Upper lobe of right lung (tissue), 1 donor: ENCODE data around the gene PPP2R2C. TPM values are rescaled to one million over a fixed set of nuclear protein-coding genes. Genes with fewer than 3 reads are reported as not detected.

ENCODE experiments used
- ATAC-seq: fragments of 200-7000 bp; cut with Tn5 transposase; one replicate; pipeline ENCODE4 v1.9.1; 2020; ENCODE audit warnings: mild to moderate bottlenecking, moderate library complexity
- DNase-seq: peaks from one replicate; pipeline ENCODE4 v3.0.0-alpha.2; 2020
- H3K27ac ChIP-seq: fragments of 200-600 bp; one replicate; pipeline ENCODE4 v1.8.0; 2022
- H3K27me3 ChIP-seq: fragments of 200-600 bp; one replicate; pipeline ENCODE4 v1.8.0; 2022; ENCODE audit warnings: mild to moderate bottlenecking
- H3K36me3 ChIP-seq: fragments of 200-600 bp; one replicate; pipeline ENCODE4 v1.8.0; 2022
- H3K4me1 ChIP-seq: fragments of 200-600 bp; one replicate; pipeline ENCODE4 v1.8.0; 2022
- H3K4me3 ChIP-seq: fragments of 200-600 bp; one replicate; pipeline ENCODE4 v1.8.0; 2022; ENCODE audit warnings: mild to moderate bottlenecking
- H3K9me3 ChIP-seq: fragments of 200-600 bp; one replicate; pipeline ENCODE4 v1.8.0; 2022
- intact Hi-C: fragments of 100-400 bp; cut with DNase I; formaldehyde crosslinking; loops from one replicate; pipeline ENCODE4 v1.11.0; 2022
- total RNA-seq: library from RNA; stranded (reverse); fragmentation: NEBNext Ultra II Directional; extraction: Animal tissue kit (Norgen Biotek cat#: 25700); gene quantifications from one replicate; pipeline ENCODE4 v1.2.1, GENCODE V29; 2021
- TF ChIP-seq, protein P1 (sequence below): fragments of 200-600 bp; IDR thresholded peaks from one replicate; pipeline ENCODE4 v1.8.0; 2022; ENCODE audit warnings: antibody characterized with exemption
- donor health status: DM: no; HTN: yes; CAD: no; lungs with severe emphysema.

Gene PPP2R2C
- total RNA-seq, 1 donor from 2014 or later = 0.09 TPM

DNA sequence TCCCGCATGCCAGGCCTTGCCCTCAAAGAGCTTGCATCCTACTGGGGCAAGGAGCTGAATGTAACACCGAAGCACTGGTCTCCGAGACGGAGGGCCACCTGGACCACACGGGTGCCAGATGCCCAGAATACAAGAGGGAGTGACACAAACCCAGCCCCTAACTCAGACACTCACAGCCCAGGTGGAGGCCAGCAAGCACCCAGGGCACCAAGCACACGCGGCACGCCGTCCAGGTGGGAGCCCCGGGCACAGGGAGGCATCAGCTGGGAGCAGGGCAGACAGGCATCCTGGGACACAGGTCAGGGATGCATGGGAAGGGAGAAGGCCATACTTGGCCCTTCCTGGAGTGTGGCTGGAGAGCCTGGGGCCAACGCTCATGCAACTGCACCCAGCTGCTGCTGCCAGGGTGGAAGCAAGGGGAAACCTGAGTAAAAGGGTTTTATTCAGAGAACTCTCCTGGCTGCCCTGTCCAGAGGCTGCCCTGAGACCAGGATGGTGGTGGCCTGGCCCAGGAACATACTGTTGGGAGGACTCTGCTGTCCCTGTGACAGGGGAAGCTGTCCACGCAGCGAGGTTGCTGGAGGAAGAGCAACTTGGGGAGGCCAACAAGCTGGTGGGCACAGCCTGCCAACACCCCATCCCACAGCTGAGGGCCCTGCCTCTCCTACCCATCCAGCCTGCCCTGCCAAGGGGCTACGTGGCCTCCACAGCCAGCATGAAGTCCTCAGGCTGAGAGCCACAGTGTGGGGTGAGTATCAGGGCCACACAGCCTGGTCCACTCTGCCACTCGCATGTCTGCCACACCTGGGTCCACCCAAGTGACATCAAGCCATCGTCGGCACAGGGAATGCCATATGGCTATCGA is 22.2 kb upstream of the PPP2R2C start:
- Histone ChIP-seq H3K36me3 (no peaks in the 10 kb centered on the region), H3K4me3 (no peak overlapping the region), H3K27ac (no peak overlapping the region), H3K9me3 (no peaks in the 10 kb centered on the region), H3K4me1 (no peaks in the 10 kb centered on the region), H3K27me3 (peaks cover 28% of the 10 kb centered on the region)
- ATAC-seq = no peak
- intact Hi-C loops = no loop called here
- no peak for DNase-seq
- TF ChIP-seq, protein P1, sequence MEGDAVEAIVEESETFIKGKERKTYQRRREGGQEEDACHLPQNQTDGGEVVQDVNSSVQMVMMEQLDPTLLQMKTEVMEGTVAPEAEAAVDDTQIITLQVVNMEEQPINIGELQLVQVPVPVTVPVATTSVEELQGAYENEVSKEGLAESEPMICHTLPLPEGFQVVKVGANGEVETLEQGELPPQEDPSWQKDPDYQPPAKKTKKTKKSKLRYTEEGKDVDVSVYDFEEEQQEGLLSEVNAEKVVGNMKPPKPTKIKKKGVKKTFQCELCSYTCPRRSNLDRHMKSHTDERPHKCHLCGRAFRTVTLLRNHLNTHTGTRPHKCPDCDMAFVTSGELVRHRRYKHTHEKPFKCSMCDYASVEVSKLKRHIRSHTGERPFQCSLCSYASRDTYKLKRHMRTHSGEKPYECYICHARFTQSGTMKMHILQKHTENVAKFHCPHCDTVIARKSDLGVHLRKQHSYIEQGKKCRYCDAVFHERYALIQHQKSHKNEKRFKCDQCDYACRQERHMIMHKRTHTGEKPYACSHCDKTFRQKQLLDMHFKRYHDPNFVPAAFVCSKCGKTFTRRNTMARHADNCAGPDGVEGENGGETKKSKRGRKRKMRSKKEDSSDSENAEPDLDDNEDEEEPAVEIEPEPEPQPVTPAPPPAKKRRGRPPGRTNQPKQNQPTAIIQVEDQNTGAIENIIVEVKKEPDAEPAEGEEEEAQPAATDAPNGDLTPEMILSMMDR = no peak

DNA sequence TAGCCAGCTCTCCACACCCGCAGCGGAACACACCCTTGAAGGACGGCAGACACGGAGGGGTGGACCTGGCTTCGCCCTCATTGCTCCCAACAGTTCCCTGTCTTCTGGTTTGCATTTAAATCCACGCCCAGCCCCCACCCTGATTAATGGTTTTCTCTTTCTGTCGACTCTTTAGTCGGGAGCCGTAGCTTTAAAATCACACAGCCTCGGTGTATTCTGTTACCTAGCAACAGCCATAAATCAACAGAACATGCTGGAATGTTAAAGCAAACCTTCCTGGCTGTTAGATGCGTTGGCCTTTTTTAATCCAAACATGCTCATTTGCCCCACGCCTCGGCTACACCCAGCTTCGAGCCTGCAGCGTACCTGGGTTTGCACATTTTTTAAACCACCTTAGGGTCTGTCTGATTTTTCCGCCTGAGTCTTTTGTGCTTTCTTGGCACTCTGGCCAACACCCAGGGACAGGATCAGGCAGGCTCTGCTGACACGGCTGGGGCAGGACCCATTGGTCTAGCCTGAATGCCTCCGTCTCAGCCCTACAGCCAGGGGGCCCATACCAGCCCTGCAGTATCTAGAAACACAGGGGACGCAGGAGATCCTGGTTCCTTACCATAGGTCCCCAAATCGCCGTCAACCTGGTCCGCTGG is 21.4 kb upstream of the PPP2R2C start:
- intact Hi-C loops = no loop called here
- H3K4me1 ChIP-seq = no peaks in the 10 kb centered on the region
- H3K27me3 ChIP-seq = peaks cover 28% of the 10 kb centered on the region
- H3K9me3 ChIP-seq = no peaks in the 10 kb centered on the region
- H3K27ac ChIP-seq = no peak overlapping the region
- ATAC-seq (no peak), DNase-seq (no peak)
- H3K4me3 ChIP-seq = no peak overlapping the region
- TF ChIP-seq, protein P1 = no peak
- H3K36me3 ChIP-seq = no peaks in the 10 kb centered on the region

DNA sequence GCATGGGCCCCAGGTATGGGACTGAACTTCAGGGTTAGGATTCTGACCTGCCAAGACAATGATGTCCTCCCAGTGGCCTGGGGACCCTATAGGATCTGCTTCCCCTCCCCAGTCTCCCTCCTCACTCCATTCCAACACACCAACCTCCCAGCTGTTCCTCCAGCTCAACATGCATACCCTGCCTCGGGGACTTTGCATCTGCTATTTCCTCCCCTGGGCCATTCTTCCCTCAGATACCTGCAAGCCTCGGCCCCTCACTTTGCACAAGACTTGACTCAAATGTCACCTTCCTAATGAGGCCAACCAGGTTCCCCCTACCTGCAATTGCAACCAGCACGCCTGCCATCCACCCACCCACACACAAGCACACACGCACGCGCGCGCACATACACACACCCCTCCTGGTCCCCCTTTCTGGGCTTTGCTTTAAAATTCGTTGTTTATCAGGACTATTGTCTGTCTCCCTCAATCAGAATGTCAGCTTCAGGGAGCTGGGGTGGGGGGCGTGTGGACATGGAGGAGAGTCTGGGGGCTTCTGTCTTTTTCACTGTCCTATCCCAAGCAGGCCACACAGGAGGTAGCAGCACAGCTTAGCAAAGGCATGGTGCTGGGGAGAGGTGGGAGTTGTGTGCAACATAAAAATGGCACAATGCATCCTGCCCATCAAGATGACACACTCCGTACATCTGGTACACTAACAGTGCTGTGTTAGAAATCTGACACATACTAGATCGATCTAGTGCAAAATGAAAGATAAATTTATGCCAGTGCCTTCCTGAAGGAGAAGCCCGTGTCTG is 20.6 kb upstream of the PPP2R2C start:
- no peaks in the 10 kb centered on the region for H3K36me3 ChIP-seq
- intact Hi-C loops = no loop called here
- no peaks in the 10 kb centered on the region for H3K4me1 ChIP-seq
- DNase-seq = no peak
- no peak overlapping the region for H3K4me3 ChIP-seq
- no peak for ATAC-seq
- peaks cover 28% of the 10 kb centered on the region for H3K27me3 ChIP-seq
- H3K27ac ChIP-seq = no peak overlapping the region
- H3K9me3 ChIP-seq = no peaks in the 10 kb centered on the region
- TF ChIP-seq, protein P1 = no peak

DNA sequence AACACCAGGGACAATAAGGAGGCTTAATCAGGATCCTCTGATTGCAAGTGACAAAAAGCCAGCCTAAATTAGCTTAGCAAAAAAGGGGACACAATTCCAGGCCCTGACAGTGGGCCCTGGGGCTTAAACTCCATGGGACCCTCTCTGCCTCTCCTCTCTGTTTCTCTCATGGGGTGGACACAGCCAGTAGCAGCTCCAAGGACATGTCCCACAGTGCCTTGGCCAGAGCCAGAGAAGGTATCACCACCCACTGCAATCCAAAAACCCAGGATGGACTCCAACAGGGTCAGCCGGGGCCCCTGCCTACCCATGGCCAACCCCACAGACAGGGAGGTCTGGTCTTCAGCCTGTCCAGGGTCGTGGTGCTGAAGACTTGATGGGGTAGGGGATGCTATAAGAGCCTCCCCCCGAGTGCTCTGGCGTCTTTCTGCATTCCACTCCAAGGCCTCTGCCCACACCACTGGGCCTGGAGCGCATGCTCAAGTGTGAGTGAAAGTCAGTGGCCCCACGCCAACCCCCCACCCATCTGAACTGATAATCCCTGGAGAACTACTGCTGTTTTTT is 19.7 kb upstream of the PPP2R2C start:
- TF ChIP-seq, protein P1 = no peak
- no peaks in the 10 kb centered on the region for H3K36me3 ChIP-seq
- no peaks in the 10 kb centered on the region for H3K4me1 ChIP-seq
- no peak overlapping the region for H3K4me3 ChIP-seq
- H3K27me3 ChIP-seq = peaks cover 28% of the 10 kb centered on the region
- ATAC-seq (no peak), DNase-seq (no peak)
- no peaks in the 10 kb centered on the region for H3K9me3 ChIP-seq
- intact Hi-C loops = no loop called here
- no peak overlapping the region for H3K27ac ChIP-seq

DNA sequence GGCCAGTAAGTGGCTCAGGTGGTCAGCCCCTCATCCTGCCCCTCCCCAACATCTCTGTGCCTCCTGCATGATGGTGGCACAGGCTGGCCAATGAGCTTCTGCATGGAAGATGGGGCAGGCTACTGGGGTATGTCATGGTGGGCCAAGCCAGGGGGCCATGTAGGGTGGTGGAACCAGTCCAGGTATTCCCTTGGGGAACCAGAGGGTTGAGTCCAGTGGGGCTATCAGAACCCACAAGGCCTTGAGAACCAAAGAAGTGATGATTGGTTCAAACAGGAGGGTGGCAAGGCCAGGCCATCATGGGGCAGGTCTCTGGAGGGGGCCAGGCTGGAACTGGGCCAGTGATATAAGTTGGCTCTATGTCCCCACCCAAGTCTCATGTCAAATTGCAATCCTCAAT is 18.8 kb upstream of the PPP2R2C start:
- TF ChIP-seq, protein P1 = no peak
- no peak overlapping the region for H3K27ac ChIP-seq
- no peaks in the 10 kb centered on the region for H3K36me3 ChIP-seq
- ATAC-seq (no peak), DNase-seq (no peak)
- H3K4me1 ChIP-seq = no peaks in the 10 kb centered on the region
- H3K27me3 ChIP-seq = peaks cover 28% of the 10 kb centered on the region
- H3K4me3 ChIP-seq = no peak overlapping the region
- intact Hi-C loops = no loop called here
- H3K9me3 ChIP-seq = peaks cover 6% of the 10 kb centered on the region
